ENCODE data around the gene TUBGCP5. TPM values are rescaled to one million over a fixed set of nuclear protein-coding genes. Genes with fewer than 3 reads are reported as not detected.

The TUBGCP5 gene
- total RNA-seq, 1 donor from 2014 or later: 15.6 TPM

DNA sequence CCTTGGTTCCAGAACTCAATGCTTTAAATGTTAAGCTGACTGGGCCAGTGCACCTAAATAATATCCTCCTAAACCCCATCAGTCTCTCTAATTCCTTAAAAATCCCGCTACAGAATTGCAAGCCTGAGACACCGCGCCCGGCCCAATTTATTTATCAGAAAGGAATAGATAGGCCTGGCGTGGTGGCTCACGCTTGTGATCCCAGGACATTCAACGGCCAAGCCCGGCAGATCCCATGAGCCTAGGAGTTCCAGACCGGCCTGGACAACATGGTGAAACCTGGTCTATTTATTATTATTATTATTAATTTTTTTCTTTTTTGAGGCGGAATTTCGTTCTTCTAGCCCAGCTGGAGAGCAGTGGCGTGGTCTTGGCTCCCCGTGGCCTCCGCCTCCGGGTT lies 28.0 kb upstream of the TUBGCP5 start:
- Mint-ChIP-seq H3K27me3 (ENCODE audit: unreplicated experiment) (peaks cover 3% of the 10 kb centered on the region), H3K27ac (ENCODE audit: unreplicated experiment) (no peak overlapping the region), H3K36me3 (ENCODE audit: unreplicated experiment) (no peaks in the 10 kb centered on the region), H3K4me3 (ENCODE audit: unreplicated experiment) (no peak overlapping the region), H3K9me3 (ENCODE audit: unreplicated experiment) (peaks cover 4% of the 10 kb centered on the region), H3K4me1 (ENCODE audit: low read depth, unreplicated experiment) (no peaks in the 10 kb centered on the region)
- no peak for DNase-seq
- TF ChIP-seq, protein P1, sequence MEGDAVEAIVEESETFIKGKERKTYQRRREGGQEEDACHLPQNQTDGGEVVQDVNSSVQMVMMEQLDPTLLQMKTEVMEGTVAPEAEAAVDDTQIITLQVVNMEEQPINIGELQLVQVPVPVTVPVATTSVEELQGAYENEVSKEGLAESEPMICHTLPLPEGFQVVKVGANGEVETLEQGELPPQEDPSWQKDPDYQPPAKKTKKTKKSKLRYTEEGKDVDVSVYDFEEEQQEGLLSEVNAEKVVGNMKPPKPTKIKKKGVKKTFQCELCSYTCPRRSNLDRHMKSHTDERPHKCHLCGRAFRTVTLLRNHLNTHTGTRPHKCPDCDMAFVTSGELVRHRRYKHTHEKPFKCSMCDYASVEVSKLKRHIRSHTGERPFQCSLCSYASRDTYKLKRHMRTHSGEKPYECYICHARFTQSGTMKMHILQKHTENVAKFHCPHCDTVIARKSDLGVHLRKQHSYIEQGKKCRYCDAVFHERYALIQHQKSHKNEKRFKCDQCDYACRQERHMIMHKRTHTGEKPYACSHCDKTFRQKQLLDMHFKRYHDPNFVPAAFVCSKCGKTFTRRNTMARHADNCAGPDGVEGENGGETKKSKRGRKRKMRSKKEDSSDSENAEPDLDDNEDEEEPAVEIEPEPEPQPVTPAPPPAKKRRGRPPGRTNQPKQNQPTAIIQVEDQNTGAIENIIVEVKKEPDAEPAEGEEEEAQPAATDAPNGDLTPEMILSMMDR (IDR thresholded peaks at IDR 0.05; ENCODE audit: partially characterized antibody, unreplicated experiment): no peak

DNA sequence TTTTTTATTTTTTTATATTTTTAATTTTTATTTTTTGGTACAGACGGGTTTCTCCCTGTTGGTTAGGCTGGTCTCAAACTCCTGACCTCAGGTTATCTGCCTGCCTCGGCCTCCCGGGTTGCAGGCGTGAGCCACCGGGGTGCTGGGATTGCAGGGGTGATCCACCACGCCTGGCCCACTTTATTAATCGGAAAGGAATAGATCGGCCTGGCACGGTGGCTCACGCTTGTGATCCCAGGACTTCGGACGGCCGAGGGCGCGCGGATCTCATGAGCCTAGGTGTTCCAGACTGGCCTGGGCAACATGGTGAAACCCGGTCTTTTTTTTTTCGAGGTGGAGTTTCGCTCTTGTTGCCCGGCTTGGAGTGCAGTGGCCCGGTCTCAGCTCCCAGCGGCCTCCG lies 26.5 kb upstream of the TUBGCP5 start:
- Mint-ChIP-seq H3K9me3 (ENCODE audit: unreplicated experiment) (peaks cover 4% of the 10 kb centered on the region), H3K4me1 (ENCODE audit: low read depth, unreplicated experiment) (no peaks in the 10 kb centered on the region), H3K4me3 (ENCODE audit: unreplicated experiment) (no peak overlapping the region), H3K27me3 (ENCODE audit: unreplicated experiment) (peaks cover 3% of the 10 kb centered on the region), H3K36me3 (ENCODE audit: unreplicated experiment) (no peaks in the 10 kb centered on the region), H3K27ac (ENCODE audit: unreplicated experiment) (no peak overlapping the region)
- DNase-seq: no peak
- TF ChIP-seq, protein P1 (IDR thresholded peaks at IDR 0.05; ENCODE audit: partially characterized antibody, unreplicated experiment): no peak

DNA sequence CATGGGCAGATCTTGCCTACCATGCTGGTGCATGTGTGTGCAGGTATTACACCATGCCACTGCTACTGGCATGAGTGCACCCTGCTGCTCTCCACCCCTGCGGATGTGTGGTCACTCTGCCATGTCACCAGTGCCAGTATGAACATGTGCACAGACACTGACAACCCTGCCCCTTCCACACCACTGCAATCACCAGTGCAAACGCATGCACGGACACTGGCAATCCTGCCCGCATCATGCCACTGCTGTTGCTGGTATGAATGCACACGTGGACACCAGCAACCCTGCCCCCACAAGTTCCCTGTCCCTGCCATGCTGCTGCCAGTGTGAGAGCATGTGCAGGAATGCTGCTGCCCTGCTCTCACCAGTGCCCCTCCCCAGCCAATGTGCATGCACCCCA lies 24.8 kb upstream of the TUBGCP5 start:
- H3K4me3 Mint-ChIP-seq (ENCODE audit: unreplicated experiment): no peak overlapping the region
- no peaks in the 10 kb centered on the region for H3K4me1 Mint-ChIP-seq (ENCODE audit: low read depth, unreplicated experiment)
- H3K27me3 Mint-ChIP-seq (ENCODE audit: unreplicated experiment): peaks cover 3% of the 10 kb centered on the region
- no peaks in the 10 kb centered on the region for H3K36me3 Mint-ChIP-seq (ENCODE audit: unreplicated experiment)
- H3K9me3 Mint-ChIP-seq (ENCODE audit: unreplicated experiment): peaks cover 4% of the 10 kb centered on the region
- TF ChIP-seq, protein P1 (IDR thresholded peaks at IDR 0.05; ENCODE audit: partially characterized antibody, unreplicated experiment): no peak
- no peak overlapping the region for H3K27ac Mint-ChIP-seq (ENCODE audit: unreplicated experiment)
- no peak for DNase-seq

DNA sequence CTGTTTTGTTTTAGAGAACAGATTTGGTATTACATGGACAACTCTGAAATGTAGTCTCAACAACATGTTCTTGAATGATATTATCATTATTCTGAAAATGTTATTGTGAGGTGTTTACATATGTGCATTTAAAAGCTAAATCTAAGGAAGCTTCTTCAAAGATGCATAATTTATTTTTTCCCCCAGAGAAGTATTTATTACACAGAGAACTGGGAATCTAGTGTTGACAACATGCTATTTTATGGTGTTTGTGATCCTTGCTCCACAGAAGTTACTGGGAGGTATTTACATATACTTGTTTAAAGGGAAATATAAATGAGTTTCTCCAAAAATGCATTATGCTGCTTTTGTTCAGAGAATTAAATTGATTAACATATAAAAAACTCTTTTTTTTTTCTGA lies 18.3 kb upstream of the TUBGCP5 start:
- no peak for DNase-seq
- Mint-ChIP-seq H3K36me3 (ENCODE audit: unreplicated experiment) (no peaks in the 10 kb centered on the region), H3K27me3 (ENCODE audit: unreplicated experiment) (no peaks in the 10 kb centered on the region), H3K4me1 (ENCODE audit: low read depth, unreplicated experiment) (no peaks in the 10 kb centered on the region), H3K27ac (ENCODE audit: unreplicated experiment) (no peak overlapping the region), H3K9me3 (ENCODE audit: unreplicated experiment) (no peaks in the 10 kb centered on the region), H3K4me3 (ENCODE audit: unreplicated experiment) (no peak overlapping the region)
- TF ChIP-seq, protein P1 (IDR thresholded peaks at IDR 0.05; ENCODE audit: partially characterized antibody, unreplicated experiment): no peak

DNA sequence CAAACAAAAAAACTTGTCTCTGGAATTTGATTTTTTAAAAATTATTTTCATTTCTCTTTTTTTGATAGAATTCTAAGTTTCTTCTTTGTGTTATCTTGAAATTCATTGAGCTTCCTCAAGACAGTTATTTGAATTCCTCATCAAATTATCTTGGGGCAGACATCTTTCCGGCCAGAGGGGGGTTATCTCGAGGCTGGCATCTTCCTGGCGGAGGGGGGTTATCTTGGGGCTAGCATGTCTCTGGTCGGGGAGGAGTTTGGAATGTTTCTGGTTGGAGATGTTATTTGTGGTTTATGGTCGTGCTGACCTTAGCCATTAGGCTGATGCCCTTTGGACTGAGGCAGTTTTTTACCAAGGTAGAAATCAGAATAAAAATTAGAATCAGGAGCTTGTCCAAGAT lies 15.9 kb upstream of the TUBGCP5 start:
- no peak for DNase-seq
- Mint-ChIP-seq H3K4me3 (ENCODE audit: unreplicated experiment) (no peak overlapping the region), H3K36me3 (ENCODE audit: unreplicated experiment) (no peaks in the 10 kb centered on the region), H3K27me3 (ENCODE audit: unreplicated experiment) (no peaks in the 10 kb centered on the region), H3K4me1 (ENCODE audit: low read depth, unreplicated experiment) (no peaks in the 10 kb centered on the region), H3K9me3 (ENCODE audit: unreplicated experiment) (no peaks in the 10 kb centered on the region), H3K27ac (ENCODE audit: unreplicated experiment) (no peak overlapping the region)
- TF ChIP-seq, protein P1 (IDR thresholded peaks at IDR 0.05; ENCODE audit: partially characterized antibody, unreplicated experiment): no peak
